DMS 273 treated with DMSO at 0.1 percent for 48 hours (cell line): ENCODE measurements around the gene PPIP5K1.

ENCODE experiments used
- DNase-seq: peaks from one replicate; lab custom pipeline; 2025; lab: John Stamatoyannopoulos, UW

The PPIP5K1 gene

GRCh38 chr15:43488790-43489189 lies 101.2 kb downstream of the PPIP5K1 start:
- DNase-seq = no peak

- no peak for DNase-seq
Measured at GRCh38 chr15:43487271-43487895, 102.6 kb downstream of the PPIP5K1 start.

- no peak for DNase-seq
Measured at GRCh38 chr15:43484455-43484854, 105.6 kb downstream of the PPIP5K1 start.
